ENCODE measurements around the gene DACT2.

DACT2 gene

GRCh38 chr6:168347615-168348014 lies 28.0 kb upstream of the DACT2 start:
- H3K27ac ChIP-seq (ENCODE audit: low read depth, low read length) = no peak overlapping the region
- no peak overlapping the region for H3K4me3 ChIP-seq (ENCODE audit: low read depth, low read length)
- H3K27me3 ChIP-seq (ENCODE audit: control insufficient read depth, insufficient read depth, low read length) = no peaks in the 10 kb centered on the region
- H3K9me3 ChIP-seq (ENCODE audit: control insufficient read depth, insufficient read depth, low read length) = no peaks in the 10 kb centered on the region
- H3K4me1 ChIP-seq (ENCODE audit: control insufficient read depth, insufficient read depth, low read length) = no peaks in the 10 kb centered on the region
- H3K36me3 ChIP-seq (ENCODE audit: control insufficient read depth, insufficient read depth, low read length) = no peaks in the 10 kb centered on the region
- no peak overlapping the region for H3K9ac ChIP-seq (ENCODE audit: low read depth, low read length)

- no peaks in the 10 kb centered on the region for H3K27me3 ChIP-seq (ENCODE audit: control insufficient read depth, insufficient read depth, low read length)
- no peaks in the 10 kb centered on the region for H3K9me3 ChIP-seq (ENCODE audit: control insufficient read depth, insufficient read depth, low read length)
- no peak overlapping the region for H3K9ac ChIP-seq (ENCODE audit: low read depth, low read length)
- no peak overlapping the region for H3K4me3 ChIP-seq (ENCODE audit: low read depth, low read length)
- no peak overlapping the region for H3K27ac ChIP-seq (ENCODE audit: low read depth, low read length)
- no peaks in the 10 kb centered on the region for H3K4me1 ChIP-seq (ENCODE audit: control insufficient read depth, insufficient read depth, low read length)
- no peaks in the 10 kb centered on the region for H3K36me3 ChIP-seq (ENCODE audit: control insufficient read depth, insufficient read depth, low read length)
Observed at GRCh38 chr6:168347053-168347452, 27.5 kb upstream of the DACT2 start.

- Histone ChIP-seq H3K27ac (ENCODE audit: low read depth, low read length) (no peak overlapping the region), H3K9me3 (ENCODE audit: control insufficient read depth, insufficient read depth, low read length) (no peaks in the 10 kb centered on the region), H3K4me3 (ENCODE audit: low read depth, low read length) (no peak overlapping the region), H3K4me1 (ENCODE audit: control insufficient read depth, insufficient read depth, low read length) (no peaks in the 10 kb centered on the region), H3K36me3 (ENCODE audit: control insufficient read depth, insufficient read depth, low read length) (no peaks in the 10 kb centered on the region), H3K27me3 (ENCODE audit: control insufficient read depth, insufficient read depth, low read length) (no peaks in the 10 kb centered on the region), H3K9ac (ENCODE audit: low read depth, low read length) (no peak overlapping the region)
Observed at GRCh38 chr6:168345896-168346754, 26.5 kb upstream of the DACT2 start.

- no peak overlapping the region for H3K9ac ChIP-seq (ENCODE audit: low read depth, low read length)
- no peak overlapping the region for H3K4me3 ChIP-seq (ENCODE audit: low read depth, low read length)
- H3K27me3 ChIP-seq (ENCODE audit: control insufficient read depth, insufficient read depth, low read length) = no peaks in the 10 kb centered on the region
- no peaks in the 10 kb centered on the region for H3K36me3 ChIP-seq (ENCODE audit: control insufficient read depth, insufficient read depth, low read length)
- H3K9me3 ChIP-seq (ENCODE audit: control insufficient read depth, insufficient read depth, low read length) = no peaks in the 10 kb centered on the region
- H3K27ac ChIP-seq (ENCODE audit: low read depth, low read length) = no peak overlapping the region
- H3K4me1 ChIP-seq (ENCODE audit: control insufficient read depth, insufficient read depth, low read length) = no peaks in the 10 kb centered on the region
Observed at GRCh38 chr6:168345266-168345665, 25.7 kb upstream of the DACT2 start.

GRCh38 chr6:168344338-168344737 lies 24.8 kb upstream of the DACT2 start:
- Histone ChIP-seq H3K36me3 (ENCODE audit: control insufficient read depth, insufficient read depth, low read length) (no peaks in the 10 kb centered on the region), H3K9ac (ENCODE audit: low read depth, low read length) (no peak overlapping the region), H3K4me3 (ENCODE audit: low read depth, low read length) (no peak overlapping the region), H3K27me3 (ENCODE audit: control insufficient read depth, insufficient read depth, low read length) (no peaks in the 10 kb centered on the region), H3K27ac (ENCODE audit: low read depth, low read length) (no peak overlapping the region), H3K4me1 (ENCODE audit: control insufficient read depth, insufficient read depth, low read length) (no peaks in the 10 kb centered on the region), H3K9me3 (ENCODE audit: control insufficient read depth, insufficient read depth, low read length) (no peaks in the 10 kb centered on the region)

- no peak overlapping the region for H3K9ac ChIP-seq (ENCODE audit: low read depth, low read length)
- no peaks in the 10 kb centered on the region for H3K4me1 ChIP-seq (ENCODE audit: control insufficient read depth, insufficient read depth, low read length)
- no peaks in the 10 kb centered on the region for H3K9me3 ChIP-seq (ENCODE audit: control insufficient read depth, insufficient read depth, low read length)
- no peaks in the 10 kb centered on the region for H3K36me3 ChIP-seq (ENCODE audit: control insufficient read depth, insufficient read depth, low read length)
- H3K27ac ChIP-seq (ENCODE audit: low read depth, low read length) = no peak overlapping the region
- no peak overlapping the region for H3K4me3 ChIP-seq (ENCODE audit: low read depth, low read length)
- no peaks in the 10 kb centered on the region for H3K27me3 ChIP-seq (ENCODE audit: control insufficient read depth, insufficient read depth, low read length)
Observed at GRCh38 chr6:168343239-168344150, 23.9 kb upstream of the DACT2 start.

- H3K27ac ChIP-seq (ENCODE audit: low read depth, low read length) = no peak overlapping the region
- H3K27me3 ChIP-seq (ENCODE audit: control insufficient read depth, insufficient read depth, low read length) = no peaks in the 10 kb centered on the region
- no peak overlapping the region for H3K9ac ChIP-seq (ENCODE audit: low read depth, low read length)
- H3K9me3 ChIP-seq (ENCODE audit: control insufficient read depth, insufficient read depth, low read length) = no peaks in the 10 kb centered on the region
- H3K36me3 ChIP-seq (ENCODE audit: control insufficient read depth, insufficient read depth, low read length) = no peaks in the 10 kb centered on the region
- no peak overlapping the region for H3K4me3 ChIP-seq (ENCODE audit: low read depth, low read length)
- no peaks in the 10 kb centered on the region for H3K4me1 ChIP-seq (ENCODE audit: control insufficient read depth, insufficient read depth, low read length)
Observed at GRCh38 chr6:168342636-168343035, 23.1 kb upstream of the DACT2 start.

GRCh38 chr6:168341280-168341900 lies 21.8 kb upstream of the DACT2 start:
- H3K36me3 ChIP-seq (ENCODE audit: control insufficient read depth, insufficient read depth, low read length) = no peaks in the 10 kb centered on the region
- no peaks in the 10 kb centered on the region for H3K27me3 ChIP-seq (ENCODE audit: control insufficient read depth, insufficient read depth, low read length)
- no peak overlapping the region for H3K27ac ChIP-seq (ENCODE audit: low read depth, low read length)
- H3K9me3 ChIP-seq (ENCODE audit: control insufficient read depth, insufficient read depth, low read length) = no peaks in the 10 kb centered on the region
- H3K4me3 ChIP-seq (ENCODE audit: low read depth, low read length) = no peak overlapping the region
- no peak overlapping the region for H3K9ac ChIP-seq (ENCODE audit: low read depth, low read length)
- no peaks in the 10 kb centered on the region for H3K4me1 ChIP-seq (ENCODE audit: control insufficient read depth, insufficient read depth, low read length)

- Histone ChIP-seq H3K9ac (ENCODE audit: low read depth, low read length) (no peak overlapping the region), H3K9me3 (ENCODE audit: control insufficient read depth, insufficient read depth, low read length) (no peaks in the 10 kb centered on the region), H3K4me1 (ENCODE audit: control insufficient read depth, insufficient read depth, low read length) (no peaks in the 10 kb centered on the region), H3K4me3 (ENCODE audit: low read depth, low read length) (no peak overlapping the region), H3K27me3 (ENCODE audit: control insufficient read depth, insufficient read depth, low read length) (no peaks in the 10 kb centered on the region), H3K27ac (ENCODE audit: low read depth, low read length) (no peak overlapping the region), H3K36me3 (ENCODE audit: control insufficient read depth, insufficient read depth, low read length) (no peaks in the 10 kb centered on the region)
Observed at GRCh38 chr6:168340819-168341218, 21.2 kb upstream of the DACT2 start.

GRCh38 chr6:168338777-168339176 lies 19.2 kb upstream of the DACT2 start:
- Histone ChIP-seq H3K27me3 (ENCODE audit: control insufficient read depth, insufficient read depth, low read length) (no peaks in the 10 kb centered on the region), H3K4me1 (ENCODE audit: control insufficient read depth, insufficient read depth, low read length) (no peaks in the 10 kb centered on the region; the same call in 1 of the 2 replicates), H3K9ac (ENCODE audit: low read depth, low read length) (no peak overlapping the region), H3K27ac (ENCODE audit: low read depth, low read length) (no peak overlapping the region), H3K36me3 (ENCODE audit: control insufficient read depth, insufficient read depth, low read length) (no peaks in the 10 kb centered on the region), H3K4me3 (ENCODE audit: low read depth, low read length) (no peak overlapping the region), H3K9me3 (ENCODE audit: control insufficient read depth, insufficient read depth, low read length) (no peaks in the 10 kb centered on the region)

All from HUES48 (cell line).